SIG-M5 (cell line): ENCODE data around the gene GATAD2B.
"Not testable (repeated sequence)": the region's sequence is repeated elsewhere in the genome, so short reads cannot be mapped to it uniquely, and the experiment has no call there.

Experiments
- DNase-seq: peaks from one replicate; lab custom pipeline; 2025; lab: John Stamatoyannopoulos, UW

The GATAD2B gene

DNA sequence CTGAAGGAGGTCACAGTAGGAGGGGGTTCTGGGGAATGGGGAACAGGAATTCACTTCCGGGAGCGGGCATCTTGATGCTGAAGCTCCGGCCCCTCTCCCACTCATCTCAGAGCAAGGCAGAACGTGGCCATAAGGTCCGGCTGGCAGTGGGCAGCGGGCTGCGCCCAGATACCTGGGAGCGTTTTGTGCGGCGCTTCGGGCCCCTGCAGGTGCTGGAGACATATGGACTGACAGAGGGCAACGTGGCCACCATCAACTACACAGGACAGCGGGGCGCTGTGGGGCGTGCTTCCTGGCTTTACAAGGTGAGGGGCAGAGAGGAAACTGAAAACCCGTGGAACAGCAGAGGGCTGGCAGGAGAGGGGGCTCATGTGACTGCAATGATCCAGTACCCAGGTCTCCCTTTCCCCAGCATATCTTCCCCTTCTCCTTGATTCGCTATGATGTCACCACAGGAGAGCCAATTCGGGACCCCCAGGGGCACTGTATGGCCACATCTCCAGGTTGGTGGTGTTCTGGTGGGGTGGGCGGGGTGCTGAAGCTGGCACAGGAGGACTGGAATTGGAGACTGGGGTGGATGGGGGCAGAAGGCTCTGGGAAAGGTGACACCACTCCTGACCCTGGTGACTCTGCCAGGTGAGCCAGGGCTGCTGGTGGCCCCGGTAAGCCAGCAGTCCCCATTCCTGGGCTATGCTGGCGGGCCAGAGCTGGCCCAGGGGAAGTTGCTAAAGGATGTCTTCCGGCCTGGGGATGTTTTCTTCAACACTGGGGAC is 144.5 kb downstream of the GATAD2B start:
- DNase-seq: no peak

DNA sequence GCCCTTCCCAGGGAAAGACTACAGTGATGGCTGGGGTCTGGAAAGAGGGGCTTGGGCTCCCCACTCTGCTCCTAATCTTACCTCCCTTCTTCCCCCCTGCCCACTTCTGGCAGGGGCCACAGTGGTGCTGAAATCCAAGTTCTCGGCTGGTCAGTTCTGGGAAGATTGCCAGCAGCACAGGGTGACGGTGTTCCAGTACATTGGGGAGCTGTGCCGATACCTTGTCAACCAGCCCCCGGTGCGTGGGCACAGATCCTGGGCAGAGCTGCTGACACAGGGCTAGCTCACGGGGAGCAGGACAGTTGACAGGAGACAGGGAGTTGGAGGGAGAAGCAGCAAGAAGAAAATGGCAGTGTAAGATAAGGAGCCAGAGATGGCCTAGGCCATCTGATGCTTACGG is 145.1 kb downstream of the GATAD2B start:
- no peak for DNase-seq

DNA sequence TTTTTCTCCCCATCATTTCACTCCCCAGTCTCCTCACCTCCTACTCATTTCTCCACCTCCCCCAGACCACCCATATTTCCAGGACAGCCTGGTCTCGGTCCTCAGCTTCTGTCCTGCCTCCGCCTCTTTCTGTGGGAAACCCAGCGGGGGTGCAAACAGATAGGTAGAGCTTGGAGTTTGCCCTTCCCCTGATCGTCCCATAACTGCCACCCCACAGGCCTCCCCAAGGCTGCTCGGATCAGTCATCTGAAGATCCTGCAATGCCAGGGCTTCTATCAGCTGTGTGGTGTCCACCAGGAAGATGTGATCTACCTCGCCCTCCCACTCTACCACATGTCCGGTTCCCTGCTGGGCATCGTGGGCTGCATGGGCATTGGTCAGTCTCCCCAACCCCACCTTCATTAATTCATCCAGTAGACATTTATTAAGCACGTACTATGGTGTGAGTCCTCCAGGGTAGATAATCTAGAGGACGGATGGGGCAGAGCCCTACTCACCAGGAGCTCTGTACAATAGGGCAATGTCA is 145.9 kb downstream of the GATAD2B start:
- DNase-seq: no peak

DNA sequence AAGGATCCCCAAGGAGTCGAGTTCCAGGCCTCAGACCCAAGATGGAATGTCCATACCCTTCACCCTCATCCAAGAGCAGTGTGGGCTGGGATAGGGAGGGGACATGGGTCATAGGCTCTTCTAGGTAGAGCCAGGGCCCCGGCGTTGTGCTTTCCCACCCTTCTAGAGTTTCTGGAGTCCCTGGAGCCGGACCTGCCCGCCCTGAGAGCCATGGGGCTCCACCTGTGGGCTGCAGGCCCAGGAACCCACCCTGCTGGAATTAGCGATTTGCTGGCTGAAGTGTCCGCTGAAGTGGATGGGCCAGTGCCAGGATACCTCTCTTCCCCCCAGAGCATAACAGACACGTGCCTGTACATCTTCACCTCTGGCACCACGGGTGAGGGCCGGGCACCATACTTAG is 146.4 kb downstream of the GATAD2B start:
- DNase-seq: no peak

DNA sequence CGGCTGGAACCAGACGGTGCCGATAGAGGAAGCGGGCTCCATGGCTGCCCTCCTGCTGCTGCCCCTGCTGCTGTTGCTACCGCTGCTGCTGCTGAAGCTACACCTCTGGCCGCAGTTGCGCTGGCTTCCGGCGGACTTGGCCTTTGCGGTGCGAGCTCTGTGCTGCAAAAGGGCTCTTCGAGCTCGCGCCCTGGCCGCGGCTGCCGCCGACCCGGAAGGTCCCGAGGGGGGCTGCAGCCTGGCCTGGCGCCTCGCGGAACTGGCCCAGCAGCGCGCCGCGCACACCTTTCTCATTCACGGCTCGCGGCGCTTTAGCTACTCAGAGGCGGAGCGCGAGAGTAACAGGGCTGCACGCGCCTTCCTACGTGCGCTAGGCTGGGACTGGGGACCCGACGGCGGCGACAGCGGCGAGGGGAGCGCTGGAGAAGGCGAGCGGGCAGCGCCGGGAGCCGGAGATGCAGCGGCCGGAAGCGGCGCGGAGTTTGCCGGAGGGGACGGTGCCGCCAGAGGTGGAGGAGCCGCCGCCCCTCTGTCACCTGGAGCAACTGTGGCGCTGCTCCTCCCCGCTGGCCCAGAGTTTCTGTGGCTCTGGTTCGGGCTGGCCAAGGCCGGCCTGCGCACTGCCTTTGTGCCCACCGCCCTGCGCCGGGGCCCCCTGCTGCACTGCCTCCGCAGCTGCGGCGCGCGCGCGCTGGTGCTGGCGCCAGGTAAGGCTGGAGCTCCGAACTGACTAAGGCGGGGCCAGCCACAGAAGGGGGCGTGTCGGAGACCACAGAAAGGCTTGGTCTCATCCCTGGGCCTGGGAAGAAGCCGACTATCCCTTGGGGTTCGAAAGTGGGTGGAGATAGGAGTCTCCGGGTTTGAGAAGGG is 147.1 kb downstream of the GATAD2B start:
- no peak for DNase-seq

DNA sequence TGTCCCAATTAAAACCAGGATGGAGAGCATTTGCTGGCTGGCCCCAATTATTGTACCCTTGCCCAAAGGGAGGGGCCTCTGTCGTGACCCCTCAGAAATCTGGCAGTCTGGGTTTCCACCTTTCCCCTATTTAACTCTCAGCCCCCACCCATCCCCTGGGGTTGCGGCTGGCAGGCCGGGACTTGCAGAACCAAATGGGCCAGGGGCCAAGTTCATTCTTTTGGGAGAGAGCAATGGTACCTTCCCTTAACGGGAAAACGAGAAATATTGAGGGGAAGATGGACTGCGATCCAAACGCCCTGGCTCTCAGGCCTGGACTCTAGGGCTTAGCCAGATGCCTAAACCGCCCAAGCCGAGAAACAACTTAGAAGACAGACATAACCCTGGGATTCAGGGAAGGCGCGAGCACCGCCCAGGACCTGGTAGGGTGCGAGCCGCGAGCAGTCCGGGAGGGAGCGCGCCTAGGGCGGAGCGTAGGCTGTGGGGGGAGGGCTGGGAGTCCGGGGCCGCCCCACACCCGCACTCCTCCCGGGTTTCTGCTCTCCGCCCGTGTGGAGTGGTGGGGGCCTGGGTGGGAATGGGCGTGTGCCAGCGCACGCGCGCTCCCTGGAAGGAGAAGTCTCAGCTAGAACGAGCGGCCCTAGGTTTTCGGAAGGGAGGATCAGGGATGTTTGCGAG is 147.9 kb downstream of the GATAD2B start, which contains the start of gene SLC27A3:
Gene SLC27A3 (plus strand): TSS at position 628 of the 678 bp plus-strand sequence. CDS start 91 bp downstream, outside the sequence.
- DNase-seq: no peak

DNA sequence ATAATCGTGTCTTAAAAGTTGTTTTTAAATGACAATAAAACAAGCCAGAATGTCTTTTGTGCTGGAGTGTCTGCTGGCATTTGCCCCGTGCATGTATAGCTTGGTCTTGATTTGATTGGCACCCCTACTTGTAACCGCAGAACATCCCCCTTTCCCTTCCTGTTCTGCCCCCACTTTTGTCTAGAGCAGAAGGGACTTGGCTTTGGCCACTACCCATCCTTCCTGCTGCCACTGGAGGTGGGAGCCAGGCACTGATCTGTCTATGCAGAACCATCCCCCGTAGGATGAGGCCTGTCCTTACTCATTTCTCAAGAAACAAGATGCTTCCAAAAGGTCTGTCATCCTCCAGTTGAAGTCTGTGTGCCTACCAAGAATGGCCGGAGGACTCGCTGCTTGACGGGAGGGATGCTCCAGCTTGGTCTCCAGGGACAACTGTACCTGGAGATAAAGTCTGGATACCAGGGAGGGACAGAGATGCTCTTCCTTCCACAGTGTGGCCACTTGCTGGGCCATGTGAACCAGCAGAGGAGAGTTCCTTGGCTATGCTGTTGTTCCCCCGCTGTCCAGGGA is 148.7 kb downstream of the GATAD2B start:
- no peak for DNase-seq

DNA sequence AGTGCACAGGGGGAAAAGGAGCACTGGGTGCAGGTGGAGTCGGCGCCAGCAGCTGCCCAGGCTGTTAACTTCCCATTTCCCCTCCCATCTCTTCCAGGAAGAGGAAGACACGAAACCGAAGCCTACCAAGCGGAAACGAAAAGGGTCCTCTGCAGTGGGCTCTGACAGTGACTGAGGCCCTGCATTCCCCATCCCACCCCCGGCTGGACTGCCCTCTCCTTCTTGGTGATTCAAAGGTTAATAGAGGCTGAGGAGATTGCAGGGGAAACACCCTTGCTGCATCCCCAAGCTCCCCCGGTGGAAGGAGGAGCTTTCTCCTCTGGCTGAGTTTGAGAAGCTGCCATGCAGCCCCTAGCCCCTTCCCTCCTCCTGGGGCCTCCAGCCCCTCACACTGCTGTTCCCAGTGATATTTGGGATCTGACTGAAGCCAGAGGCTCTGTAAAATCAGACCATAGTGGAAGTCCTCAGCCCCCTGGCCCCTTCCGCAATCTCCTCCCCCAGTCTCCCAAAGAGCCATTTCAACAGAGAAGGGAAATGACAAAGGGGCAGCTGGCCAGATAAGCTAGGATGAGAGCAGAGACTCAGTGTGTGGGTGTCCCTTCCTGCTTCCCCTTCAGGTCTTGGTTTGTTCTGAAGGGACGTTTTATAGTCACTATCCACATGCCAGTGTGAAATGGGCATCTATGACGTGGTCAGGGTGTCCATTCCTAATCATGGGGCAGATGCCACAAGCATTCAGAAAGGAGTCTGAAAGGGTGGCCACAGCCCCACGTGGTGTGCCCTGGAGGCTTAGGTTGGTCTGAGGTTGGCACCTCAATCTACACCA is 149.5 kb downstream of the GATAD2B start:
- DNase-seq: no peak

DNA sequence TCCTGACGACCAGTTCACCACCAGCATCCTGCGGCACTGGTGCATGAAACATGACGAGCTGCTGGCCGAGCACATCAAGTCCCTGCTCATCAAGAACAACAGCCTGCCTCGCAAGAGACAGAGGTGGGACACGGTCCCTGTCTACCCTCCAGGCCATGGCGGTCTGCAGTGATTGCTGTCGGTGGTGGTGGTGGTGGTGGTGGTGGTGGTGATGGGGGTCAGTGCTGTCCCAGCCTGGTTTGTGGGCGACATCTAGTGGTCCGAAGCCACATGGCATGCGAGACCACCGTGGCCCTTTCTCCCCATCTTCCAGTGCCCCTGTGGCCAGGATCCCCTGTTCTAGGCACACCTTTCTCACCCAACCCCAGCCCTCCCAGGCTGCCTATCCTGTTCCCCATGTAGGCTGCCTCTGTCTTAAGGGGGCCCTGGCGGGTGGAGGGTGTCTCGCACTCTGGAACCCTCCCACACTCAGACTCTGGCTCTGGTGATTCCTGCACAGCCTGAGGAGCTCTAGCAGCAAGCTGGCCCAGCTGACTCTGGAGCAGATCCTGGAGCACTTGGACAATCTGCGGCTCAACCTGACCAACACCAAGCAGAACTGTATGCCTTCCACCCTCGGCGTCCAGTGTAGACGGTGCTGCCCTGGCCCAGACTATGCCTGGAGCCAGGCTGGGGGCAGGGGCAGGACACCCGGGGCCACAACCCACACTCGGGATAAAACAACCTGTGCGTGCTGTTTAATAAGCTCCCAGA is 150.8 kb downstream of the GATAD2B start:
- no peak for DNase-seq

DNA sequence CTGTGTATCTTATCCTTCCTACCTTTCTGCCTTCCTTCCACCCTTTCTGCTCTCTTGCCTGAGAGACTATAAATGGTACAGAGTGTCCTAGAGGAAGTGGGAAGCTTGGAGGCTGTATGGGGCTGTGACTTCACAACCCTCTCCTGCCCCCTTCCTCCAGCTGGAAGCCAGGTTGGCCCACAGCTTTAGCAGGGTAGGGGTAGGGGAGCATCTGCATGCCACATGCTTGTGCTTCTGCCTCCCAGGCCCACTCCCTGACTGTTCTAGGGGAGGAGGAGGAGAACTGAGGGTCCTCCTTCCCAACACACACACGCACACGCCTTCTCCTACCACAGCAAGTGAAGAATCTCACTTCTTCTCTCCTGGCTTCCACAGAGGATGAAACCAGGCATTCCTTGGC is 151.5 kb downstream of the GATAD2B start:
- DNase-seq: no peak

DNA sequence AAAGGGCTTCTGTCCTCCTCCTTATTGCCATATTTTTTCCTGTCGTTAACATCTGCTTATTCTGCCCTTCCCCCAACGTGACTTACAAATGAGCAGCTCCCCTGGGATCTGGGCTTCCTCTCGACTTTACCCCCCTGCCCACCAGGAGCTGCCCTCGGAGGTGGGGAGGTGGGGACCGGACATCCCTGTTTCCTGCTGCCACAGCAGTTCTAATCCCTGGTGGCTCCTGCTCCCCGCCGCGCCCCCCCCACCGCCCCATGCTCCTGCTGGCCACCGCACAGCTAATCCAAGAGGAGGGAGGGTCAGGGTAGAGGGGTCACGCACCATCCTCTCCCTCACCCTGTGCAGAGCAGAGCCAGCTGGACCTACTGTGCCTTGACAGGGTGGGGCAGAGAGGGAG is 152.0 kb downstream of the GATAD2B start:
- no peak for DNase-seq

DNA sequence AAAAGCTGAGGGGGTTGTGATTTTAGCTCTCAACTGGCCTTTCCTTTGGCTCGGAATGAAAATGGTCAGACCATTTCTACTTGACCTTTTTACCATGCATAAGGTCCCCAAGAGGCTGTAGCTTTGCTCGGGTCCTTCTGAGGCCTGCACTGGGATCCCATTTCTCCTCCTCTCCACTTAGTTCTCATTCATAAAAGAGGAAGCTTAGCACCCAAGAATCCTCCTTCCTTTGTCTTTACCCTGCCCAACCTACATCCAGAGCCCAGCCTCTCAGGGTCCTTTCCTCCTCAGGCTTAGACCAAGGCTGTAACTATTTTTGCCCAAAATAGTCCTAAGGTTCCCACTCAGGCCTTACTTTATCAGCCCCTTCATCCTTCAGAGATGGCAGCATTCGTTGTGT is 153.6 kb downstream of the GATAD2B start:
- no peak for DNase-seq

DNA sequence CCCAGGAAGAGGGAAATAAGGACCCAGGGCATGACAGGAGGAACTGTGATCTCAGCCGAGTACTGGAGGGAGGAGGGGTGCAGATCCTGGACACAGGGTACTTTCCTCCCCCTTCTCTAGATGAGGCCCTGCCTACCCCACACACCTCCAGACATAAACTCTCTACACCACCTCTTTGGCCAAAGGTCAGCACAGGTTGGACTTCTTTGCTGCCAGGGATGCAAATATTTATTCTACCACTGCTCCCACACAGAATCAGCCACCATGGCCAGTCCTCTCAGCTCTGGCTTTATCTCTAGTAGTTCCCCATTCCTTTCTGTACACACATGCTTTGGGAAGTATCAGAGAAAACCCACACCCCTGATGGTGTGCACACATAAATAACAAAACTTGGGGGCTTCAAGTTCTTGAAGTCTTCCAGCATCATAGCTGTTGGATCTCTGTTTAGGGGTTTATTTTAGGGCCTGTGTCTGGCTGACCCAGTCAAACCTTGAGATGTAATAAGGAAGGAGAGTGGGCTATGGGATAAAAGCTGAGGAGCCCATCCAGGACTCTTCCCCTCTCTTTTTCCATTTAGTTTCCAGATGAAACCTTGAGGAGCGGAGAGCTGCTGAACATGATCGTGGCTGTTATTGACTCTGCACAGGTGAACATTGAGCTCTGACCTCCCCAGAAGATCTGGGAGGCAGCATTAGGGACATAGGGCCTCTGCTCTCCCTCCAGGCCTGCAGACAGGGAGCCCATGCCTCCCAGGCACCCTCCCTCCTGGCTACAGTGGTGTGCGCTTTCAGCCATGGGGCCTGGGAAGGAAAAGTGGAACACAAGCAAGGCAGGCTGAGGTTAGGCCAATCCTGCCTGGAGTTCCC is 154.2 kb downstream of the GATAD2B start:
- DNase-seq: no peak

DNA sequence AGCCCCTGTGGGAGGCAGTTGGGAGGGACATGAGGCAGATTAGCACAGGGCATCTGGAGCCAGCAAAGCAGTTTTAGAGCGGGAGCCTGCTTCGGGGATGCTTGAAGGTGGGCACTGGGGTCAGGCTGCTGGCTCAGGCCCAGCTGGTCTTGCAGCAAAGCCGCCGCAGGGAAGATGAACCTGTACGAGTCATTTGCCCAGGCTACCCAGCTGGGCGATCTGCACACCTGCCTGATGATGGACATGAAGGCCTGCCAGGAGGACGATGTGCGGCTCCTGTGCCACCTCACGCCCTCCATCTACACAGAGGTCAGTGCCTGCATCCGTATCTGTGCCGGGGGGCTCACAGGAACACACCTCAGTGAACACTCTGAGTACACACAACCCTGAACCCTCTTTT is 155.3 kb downstream of the GATAD2B start:
- no peak for DNase-seq

DNA sequence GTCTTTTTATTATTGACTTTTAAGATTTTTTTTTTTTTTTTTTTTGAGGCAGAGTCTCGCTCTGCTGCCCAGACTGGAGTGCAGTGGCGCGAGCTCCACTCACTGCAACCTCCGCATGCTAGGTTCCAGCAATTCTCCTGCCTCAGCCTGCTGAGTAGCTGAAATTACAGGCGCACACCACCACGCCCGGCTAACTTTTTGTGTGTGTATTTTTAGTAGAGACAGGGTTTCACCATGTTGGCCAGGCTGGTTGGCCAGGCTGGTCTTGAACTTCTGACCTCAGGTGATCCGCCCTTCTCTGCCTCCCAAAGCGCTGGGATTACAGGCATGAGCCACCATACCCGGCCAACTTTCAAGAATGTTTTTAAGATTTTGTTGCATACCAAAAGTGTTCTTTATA is 156.1 kb downstream of the GATAD2B start:
- not testable (repeated sequence) for DNase-seq

DNA sequence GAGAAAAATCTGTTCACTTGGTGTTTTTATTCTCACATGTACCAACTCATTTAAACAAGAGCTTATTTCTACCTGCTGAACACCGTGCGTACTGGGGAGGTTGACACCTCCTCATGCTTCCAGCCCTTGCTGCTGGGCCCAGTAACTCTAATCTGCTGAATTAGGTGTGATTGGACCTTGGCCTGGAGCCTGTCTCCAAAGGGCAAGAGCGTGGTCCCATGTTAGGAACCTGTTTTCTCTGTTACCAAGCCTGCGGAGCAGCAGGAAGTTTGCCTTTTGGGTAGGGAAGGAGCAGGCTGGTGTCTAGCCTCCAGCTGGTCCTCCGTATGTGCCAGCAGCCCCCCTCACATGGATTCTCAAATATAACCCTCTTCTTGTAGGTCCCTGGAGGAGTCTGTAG is 158.5 kb downstream of the GATAD2B start:
- DNase-seq: no peak

DNA sequence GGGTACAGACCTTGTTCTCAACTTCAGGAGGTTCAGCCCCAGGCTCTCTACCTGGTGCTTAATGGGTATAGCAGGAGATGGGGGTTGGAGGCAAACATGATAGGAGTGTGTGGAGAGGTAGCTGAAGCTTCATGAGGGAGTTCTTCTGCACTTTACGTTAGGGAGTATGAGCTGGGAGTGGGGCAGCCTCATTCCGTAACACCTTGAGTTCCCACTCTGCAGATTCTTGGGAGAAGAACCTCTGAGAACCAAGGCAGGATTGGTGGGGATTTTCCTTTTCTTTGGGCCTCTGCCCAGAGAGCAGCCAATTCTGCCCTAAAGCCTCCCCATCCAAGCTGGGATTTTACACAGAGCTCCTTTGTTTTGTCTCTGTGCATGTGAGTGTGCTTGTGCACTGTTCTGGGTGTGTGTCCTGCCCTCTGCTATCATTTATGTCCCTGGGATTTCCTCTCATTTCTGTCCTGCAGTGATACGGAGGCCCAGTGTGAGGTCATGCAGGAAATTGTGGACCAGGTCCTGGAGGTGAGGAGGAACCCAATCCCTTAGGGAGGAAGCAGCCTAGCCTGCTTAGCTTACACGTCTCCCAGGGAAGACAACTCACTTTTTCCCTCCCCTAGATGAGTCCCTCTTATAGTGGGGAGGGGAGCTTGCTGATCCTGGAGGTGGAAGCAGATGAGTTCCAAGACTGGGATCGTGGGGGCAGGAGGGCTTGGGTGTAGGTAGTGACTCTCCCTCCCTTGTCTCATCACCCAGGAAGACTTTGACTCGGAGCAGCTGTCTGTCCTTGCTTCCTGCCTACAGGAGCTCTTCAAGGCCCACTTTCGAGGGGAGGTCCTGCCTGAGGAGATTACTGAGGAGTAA is 159.2 kb downstream of the GATAD2B start:
- DNase-seq: no peak

DNA sequence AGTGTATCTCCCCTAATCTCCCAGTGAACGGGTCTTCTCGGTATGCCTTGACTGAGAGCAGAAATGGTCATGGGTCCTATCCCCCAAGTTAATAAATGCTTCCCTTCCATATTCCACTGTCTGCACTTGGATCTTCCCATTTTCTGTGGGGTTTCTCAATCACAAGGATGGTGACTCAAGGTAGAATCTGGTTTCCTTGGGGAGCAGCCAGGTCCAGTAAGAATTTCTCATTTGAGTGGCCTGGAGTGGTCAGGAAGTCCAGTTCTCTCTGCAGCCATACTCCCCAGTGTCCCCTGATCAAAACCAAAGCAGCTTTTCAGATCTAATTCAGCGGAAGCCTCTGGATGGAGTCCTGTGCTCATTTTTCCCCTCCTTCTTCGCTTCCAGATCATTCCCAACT is 162.3 kb downstream of the GATAD2B start:
- DNase-seq: no peak
